GM04503 (cell line): ENCODE results near the gene ZNF205.

Experiments used
- DNase-seq: peaks from one replicate; pipeline ENCODE4 v3.0.0-alpha.2; 2012; ENCODE audit warnings: low read depth

ZNF205 gene

DNA sequence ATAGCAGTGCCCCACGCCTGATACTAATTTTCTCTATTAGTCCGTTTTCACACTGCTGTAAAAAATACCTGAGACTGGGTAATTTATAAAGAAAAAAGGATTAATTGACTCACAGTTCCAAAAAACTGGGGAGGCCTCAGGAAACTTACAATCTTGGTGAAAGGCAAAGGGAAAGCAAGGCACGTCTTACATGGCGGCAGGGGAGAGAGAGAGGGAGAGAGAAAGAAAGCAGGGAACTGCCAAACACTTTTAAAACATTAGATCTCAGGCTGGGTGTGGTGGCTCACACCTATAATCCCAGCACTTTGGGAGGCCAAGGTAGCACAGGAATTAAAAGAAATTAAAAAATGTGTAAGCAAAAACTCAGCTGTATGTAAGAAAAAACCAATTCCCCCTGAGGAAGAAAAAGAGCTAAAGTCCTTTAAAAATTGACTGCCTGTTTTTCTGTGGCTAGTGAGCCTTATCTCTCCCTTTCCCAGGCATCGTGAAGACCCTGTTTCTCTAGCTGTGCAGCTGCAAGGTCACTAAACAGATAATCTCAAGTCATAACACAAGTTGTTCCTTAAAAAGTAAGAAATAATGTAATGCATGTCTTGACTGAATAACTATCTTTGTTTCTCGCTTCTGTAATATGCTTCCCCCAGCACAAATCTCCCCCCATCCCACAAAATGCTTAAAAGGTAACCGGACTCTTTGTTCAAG lies 27.3 kb upstream of the ZNF205 start:
- no peak for DNase-seq

DNA sequence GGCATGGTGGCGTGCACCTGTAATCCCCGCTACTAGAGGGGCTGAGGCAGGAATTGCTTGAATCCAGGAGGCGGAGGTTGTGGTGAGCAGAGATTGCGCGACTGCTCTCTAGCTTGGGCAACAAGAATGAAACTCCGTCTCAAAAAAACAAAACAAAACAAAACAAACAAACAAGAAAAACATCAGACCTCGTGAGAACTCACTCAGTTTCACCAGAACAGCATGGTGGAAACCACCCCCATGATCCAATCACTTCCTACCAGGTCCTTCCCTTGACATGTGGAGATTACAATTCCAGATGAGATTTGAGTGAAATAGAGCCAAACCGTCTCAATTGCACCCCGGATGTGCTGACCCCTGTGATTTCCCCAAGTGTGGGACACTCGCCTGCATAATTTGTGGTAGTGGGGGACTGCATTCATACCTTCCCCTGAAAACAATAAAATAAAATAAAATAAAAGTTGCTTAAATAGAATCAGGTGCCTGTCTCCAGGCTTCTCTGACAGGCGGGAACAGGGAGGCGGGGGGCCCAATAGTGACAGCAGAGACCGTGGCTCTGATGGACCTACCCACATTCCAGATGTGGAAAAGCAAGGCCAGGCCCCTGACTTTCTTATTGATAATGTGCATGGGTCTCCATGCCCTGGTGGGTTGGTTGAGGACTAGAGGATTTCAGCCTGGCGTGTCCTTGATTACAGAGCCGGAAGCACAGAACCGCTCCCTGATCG lies 26.4 kb upstream of the ZNF205 start:
- DNase-seq: no peak

DNA sequence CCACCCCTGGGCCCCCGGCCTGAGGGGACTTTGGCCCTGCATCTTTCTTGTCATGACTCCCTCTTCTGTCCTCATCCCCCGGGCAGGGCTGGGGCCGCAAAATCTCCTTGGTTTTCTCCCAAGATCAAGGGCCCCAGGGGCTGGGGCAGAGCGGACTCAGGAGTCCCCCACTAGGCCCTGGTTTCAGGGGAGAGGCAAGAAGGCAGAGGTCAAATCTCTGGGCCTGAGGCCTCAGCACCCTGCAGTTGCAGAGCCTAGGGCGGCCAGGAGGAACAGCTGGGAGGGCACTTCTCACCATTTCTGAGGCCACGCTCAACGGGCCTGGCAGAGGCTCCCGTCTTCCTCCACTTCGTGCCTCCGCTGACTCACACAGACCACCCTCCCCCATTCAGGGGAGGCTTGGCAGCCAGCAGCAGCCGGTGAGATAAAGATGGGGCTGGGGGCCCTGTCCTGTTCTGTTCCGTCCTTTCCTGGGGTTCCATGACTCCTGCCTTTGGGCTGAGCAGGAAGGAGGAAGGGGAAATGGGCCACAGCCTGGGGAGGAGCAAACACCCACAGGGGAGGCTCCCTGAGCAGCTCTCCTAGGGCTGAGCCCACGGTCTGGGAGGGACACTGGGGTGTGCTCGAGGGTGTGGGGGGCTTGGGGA lies 25.7 kb upstream of the ZNF205 start:
- no peak for DNase-seq

DNA sequence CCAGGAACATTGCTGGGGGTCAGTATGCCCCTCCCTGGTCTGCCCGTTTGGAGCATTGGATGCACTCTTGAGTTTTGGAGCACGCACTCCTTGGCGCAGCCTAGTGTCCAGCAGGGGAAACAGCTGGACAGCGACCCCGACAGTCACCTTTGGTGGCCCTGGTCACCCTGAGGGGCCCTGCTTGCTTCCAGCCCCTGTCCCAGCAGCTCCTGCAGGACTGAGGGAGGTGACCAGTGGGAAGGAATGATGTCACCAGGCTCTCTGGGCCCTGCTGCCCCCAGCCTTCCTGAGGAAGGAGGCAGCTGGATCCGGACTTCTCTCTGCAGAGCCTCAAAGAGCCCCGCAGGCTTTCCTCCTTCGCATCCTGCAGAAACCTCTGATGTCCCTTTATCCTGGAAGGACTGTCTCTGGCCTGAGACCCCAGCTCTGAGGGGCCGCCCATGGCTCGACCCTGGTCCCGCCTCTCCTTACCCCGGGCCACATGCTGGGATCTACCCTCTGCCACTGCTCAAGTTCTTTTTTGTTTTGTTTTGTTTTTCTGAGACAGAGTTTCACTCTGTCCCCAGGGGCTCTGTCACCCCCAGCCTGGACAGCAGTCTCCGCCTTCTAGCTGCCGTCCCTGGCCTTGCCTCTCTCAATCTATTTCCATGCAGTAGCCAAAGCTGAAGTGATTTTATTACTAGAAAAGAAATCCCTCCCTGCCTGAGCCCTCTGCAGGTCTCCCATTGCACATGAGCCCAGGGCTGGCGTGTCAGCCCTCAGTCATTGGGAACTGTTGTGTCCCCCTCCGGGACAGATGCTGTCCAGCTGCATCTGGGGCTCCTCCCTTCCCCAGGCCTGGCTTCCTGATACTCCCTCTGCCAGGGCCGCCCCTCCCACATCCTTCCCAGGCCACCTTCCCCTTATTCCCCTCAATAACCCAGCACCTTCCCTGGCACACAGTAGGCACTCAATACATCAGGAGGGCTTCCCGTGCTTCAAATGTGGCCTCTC lies 24.8 kb upstream of the ZNF205 start:
- DNase-seq: no peak

DNA sequence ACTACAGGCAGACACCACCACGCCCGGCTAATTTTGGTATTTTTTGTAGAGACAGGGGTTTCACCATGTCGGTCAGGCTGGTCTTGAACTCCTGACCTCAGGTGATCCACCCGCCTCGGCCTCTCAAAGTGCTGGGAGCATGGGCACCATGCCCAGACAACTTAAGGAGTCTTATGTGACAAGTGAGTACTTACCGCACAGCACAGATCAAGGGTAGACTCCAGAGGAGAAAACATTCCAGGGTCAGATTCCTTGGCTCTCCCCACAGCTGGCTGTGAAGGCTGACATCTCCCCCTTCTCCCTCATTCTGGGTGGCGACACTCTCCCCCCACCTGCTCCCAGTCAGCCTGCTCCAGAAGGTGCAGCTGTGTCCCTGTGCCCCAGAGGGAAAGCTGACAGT lies 23.9 kb upstream of the ZNF205 start:
- no peak for DNase-seq

DNA sequence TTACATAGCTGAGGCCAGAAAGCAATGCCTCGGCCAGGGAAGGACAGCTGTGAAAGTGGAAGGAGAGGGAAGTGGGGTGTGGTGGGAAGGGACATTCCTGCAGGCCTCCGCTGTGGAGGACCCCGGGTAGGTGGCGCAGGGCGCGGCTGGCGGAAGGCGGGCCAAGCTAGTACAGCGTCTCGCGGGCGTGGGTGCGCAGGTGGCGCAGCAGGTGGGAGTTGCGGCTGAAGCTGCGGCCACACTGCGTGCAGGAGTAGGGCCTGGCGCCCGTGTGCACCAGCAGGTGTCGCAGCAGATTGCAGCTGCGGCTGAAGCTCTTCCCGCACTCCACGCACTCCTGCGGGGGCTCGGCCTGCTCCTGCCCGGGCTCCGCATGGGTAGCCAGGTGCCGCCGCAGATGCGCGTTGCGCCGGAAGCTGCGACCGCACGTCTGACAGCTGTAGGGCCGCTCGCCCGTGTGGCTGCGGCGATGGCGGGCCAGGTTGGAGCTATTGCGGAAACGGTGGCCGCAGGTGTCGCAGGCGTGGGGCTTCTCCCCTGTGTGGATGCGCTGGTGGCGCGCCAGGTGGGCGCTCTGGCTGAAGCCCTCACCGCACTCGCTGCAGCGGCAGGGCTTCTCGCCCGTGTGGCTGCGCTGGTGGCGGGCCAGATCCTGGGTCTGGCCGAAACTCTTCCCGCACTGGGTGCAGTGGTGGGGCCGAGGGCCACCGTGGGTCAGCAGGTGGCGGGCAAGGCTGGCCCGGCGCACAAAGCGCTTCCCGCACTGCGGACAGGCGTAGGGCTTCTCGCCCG lies 23.3 kb upstream of the ZNF205 start:
- DNase-seq: no peak

DNA sequence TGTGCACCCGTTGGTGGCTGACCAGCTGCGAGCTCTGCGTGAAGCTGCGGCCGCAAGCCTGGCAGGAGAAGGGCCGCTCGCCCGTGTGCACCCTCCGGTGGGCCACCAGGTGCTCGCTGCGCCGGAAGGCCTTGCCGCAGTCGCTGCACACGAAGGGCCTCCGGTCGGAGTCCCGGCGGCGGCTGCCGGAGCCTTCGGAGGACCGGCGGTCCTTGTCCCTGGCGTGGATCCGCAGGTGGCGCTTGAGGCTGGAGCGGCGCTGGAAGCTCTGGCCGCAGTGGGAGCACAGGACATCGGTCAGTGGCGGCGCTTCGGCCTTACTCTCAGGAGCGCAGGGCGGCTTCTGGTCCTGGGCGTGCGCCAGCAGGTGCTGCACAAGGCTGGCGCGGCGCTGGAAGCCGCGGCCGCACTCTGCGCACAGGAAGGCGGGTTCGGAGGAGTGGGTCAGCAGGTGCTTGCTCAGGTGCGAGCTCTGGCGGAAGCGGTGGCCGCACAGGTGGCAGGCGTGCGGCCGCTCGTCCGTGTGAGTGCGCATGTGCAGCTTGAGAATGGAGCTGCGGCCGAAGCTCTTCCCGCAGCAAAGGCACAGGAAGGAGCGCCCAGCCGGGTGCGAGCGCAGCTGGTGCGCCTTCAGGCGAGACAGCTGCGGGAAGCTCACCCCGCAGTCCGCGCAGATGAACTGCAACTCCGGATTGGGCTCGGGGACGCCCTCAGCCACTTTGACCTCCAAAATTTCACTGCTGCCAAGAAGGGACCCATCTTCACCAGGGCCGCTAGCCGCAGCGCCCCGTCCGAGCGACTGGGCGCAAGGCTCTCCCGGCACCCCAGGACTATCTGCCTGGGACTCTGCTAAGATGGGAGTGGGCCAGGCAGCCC lies 22.4 kb upstream of the ZNF205 start:
- DNase-seq: no peak

DNA sequence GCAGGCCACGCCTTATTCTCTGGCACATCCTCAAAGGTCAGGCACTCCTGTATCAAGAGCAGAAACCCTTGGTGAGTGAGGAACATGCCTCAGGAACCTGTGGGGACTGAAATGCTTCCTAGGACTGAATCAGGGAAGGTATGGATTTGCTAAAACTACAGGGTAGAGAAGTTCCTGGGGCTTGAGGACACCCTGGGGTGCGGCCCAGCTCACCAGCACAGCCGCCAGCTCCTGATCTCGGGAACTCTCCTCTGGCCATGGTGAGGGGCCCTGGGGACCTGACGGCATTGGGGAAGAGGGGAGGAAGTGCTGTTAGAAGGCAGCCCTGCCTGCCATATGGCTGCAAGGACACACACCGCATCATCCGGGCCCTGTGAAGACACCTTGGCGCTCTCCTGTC lies 20.8 kb upstream of the ZNF205 start:
- no peak for DNase-seq

DNA sequence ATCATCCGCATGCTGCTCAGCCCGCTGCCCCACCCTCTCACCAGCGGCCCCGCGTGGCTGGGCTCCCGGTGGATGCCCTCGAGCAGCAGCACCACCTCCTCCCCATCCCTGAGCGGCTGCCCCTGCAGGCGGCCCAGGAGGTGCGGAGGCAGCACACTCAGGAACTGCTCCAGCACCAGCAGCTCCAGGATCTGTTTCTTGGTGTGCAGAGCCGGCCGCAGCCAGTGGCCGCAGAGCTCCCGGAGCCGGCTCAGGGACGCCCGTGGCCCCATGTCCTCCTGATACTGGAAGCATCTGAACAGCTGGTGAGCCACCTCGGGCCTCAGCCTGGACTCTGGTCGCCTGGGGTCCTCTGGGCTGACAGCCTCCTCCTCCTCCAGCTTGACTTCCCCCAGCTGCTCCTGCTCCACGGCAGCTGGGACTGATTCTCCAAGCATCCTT lies 19.9 kb upstream of the ZNF205 start:
- no peak for DNase-seq

DNA sequence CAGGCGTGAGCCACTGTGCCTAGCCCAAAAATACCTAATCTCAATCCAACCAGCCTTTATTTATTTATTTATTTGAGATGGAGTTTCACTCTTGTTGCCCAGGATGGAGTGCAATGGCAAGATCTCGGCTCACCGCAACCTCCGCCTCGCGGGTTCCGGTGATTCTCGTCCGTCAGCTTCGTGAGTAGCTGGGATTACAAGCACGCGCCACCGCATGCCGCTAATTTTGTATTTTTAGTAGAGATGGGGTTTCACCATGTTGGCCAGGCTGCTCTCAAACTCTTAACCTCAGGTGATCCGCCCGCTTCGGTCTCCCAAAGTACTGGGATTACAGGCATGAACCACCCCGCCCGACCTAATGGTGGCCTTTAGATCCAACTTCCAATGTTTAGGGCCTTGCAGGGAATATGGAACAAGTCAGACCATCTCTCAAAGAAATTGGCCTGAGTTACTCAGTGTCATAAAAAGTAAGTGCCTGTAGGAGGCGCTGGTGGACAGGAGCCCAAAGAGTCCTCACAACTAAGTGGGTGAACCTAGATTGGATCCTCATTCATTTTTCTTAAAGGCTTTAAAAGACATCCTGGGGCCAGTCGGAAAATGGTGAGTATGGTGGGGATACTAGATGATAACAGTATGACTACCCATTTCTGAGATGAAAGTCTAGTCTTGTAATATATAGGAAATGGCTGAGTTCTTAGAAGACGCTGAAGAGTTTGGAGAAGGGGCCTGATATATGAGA lies 17.9 kb upstream of the ZNF205 start:
- no peak for DNase-seq

DNA sequence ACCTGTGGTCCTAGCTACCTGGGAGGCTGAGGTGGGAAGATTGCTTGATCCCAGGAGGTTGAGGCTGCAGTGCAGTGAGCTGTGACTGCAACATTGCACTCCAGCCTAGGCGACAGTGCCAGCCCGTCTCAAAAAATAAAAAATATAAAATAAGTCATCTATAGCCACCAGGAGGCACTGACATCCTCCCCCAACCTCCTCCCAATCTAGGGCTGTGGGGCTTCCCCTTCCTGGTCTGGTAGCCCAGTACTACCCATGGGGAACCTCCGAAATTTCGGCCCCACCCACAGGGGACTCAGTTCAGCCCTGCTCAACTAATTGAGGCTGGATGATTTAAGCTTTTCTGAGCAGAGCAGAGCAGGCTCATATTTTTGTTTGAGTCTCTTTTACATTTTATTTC lies 16.5 kb upstream of the ZNF205 start:
- no peak for DNase-seq

DNA sequence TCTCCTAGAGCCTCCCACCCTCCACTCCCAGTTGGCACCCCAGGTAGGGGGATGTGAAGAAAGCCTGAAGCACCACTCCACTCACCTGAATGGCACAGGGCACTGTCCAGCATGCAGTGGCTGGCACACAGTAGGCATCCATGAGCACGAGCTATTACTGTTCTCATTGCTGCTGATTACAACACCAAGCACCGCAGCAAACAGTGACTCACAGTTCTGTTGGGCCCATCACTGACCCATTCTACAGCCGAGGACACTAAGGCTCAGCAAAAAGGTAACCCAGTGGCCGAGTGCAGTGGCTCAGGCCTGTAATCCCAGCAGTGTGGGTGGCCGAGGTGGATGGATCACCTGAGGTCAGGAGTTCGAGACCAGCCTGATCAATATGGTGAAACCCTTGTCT lies 16.0 kb upstream of the ZNF205 start:
- DNase-seq: no peak

DNA sequence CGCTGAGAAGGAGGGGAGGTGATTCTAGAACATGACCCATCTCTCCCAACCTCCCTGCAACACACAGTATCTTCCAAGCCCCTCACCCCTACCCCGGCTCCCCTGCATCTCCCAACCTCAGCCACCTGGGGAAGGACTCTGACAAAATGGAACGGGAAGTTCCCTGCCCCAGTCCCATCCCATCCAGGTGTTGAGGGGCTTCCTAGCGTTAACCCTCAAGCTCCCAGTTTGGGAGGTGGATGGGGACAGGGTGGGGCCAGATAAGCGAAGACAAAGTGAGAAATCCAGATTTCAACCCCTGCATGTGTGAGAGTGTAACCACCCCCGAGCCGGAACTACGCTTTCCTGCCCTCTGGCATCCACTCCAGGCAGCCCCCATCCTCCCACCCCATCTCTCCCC lies 15.1 kb upstream of the ZNF205 start:
- no peak for DNase-seq

DNA sequence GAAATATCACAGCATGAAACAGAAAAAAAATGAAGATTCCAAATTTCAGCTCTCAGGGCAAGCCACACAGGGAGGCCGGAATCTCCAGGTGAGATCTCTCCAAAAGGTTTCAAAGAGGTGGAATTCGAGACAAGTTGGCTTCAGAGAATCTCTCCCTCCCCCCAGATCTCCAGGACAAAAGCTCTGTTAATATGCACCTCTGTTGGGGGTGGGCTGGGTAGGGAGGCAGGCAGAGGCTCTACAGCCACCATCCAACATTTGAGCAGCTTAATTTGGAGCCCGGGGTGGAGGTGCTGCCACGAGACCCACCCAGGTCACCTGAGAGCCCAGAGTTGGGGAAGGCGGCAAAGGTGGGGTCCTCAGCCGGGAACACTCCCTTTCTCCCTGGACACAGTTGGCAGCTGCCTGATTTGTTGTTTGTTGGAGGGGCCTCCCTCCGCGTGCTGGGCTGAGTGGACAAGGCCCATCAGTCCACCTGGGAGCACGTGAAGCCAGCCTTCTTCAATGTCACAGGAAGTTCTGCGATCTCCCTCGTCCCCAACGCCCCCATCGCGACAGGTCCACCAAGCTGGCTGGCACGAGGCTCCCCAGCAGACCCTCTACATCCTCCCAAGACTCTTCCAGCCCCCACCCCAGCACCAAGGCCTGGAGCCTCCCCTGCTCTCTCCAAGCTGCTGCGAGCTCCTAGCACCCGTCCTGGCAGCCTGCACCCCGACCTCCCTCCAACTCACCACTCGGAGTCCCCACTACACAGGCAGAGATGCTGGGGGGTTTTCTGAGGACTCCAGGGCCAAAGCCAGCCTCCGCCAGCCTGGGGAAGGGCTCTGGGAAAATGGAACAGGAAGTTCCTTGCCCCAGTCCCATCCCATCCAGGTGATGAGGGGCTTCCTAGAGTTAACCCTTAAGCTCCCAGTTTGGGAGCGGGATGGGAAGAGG lies 13.7 kb upstream of the ZNF205 start, which contains the start of gene ZSCAN10:
TSS of gene ZSCAN10 (minus strand) at position 836 of the 936 bp plus-strand sequence. CDS start 6,357 bp downstream, outside the sequence.
- DNase-seq: no peak

DNA sequence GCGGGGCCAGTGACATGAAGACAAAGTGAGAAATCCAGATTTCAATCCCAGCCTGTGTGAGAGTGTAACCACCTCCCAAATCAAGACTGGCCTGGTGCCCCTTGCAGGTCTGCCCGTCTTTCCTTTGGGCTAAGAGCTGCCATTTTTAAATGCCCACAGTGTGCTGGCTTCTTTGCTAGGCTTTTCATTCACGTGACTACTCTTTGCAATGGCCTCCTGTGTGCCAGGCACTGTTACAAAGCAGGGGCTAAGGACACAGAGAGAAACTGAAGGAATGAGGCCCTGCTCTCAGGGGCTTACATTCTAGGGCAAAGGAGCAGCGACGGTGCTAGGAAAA lies 13.0 kb upstream of the ZNF205 start:
- no peak for DNase-seq

DNA sequence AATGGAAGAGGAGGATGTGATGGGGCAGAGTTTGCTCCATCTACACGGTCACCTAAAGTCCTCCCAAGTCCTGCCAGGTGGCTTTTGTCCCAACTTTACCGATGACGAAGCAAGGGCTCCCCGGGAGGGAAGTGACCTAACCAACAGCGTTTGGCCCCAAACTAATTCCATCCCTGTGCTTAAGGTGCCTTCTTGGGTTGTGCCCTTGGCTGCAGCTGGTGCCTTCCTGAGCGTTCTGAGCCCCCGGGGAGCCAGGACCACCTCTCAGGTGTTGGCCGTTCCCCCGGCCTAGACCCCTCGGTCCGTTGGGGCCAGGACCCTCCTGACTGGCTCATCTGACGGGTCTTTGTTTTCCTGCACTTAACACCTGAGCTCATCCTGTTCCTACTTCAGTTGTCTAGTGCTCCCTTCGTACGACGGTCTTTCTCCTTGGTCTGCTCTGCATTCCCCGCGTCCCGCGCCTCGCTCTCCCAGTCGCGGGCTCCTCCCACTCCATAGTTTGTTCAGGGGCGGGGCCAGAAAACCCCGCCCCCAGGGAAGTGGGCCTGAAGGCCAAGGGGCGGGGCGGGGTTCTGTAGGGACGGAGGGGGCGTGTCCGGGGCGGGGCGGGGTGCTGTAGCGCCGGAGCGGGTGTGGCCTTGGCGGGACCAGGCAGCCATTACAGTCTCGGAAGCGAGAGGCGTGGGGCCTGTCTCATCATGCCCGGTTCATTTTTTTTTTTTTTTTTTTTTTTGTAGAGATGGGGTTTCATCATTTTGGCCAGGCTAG lies 12.5 kb upstream of the ZNF205 start:
- no peak for DNase-seq

DNA sequence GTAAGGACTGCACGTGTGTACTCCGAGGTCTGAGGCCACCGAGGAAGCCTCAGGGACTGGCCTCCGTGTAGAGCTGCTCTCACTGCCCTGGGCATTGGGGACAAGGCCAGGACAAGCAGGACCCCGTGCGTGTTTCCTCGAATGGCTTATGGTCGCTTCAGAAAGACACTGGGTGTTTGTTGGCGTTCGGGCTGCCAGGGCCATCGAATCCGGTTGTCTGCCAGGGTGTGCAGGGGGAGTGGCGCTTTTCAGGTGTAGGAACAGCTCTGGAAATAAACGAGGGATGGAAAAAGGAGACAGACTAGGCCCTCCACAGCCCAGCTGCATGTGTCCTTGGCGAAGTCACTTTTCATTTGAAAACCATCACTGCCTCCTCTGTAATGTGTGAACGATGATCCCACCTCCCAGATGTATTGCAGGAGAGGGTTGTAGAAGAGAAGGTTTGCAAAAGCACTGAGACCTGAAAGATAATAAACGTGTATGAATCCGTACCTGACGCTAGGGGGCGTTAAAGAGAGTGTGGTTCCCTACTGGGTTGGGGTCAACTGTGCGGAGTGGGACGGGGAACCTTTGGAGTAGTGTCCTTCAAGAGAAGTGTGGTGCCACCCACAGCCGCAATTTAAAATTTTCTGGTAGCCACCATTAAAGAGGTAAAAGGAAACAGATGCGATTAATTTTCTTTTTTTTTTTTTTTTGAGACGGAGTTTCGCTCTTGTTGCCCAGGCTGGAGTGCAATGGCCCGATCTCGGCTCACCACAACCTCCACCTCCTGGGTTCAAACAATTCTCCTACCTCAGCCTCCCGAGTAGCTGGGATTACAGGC lies 11.2 kb upstream of the ZNF205 start:
- no peak for DNase-seq
